Measurements from ENCODE around the gene MAGEA12.
"Not testable (repeated sequence)": the region's sequence is repeated elsewhere in the genome, so short reads cannot be mapped to it uniquely, and the experiment has no call there.

DNA sequence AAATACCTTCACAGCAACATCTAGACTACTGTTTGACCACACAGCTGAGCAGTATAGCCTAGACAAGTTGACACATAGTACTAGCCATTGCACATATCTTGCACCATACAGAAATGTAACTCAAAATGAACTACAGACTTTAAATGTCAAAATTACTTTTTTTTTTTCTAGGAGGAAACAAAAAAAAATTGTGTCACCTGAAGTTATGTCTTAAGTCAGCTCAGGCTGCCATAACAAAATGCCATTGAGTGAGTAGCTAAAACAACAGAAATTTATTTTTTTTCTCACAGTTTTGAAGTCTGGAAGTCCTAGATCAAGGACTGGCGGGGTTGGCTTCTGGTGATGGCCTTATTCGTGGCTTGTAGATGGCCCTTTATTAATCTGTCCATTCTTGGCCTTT, 24.4 kb upstream of the MAGEA12 start, which contains the start of gene CSAG2:
- TF ChIP-seq, protein P1, sequence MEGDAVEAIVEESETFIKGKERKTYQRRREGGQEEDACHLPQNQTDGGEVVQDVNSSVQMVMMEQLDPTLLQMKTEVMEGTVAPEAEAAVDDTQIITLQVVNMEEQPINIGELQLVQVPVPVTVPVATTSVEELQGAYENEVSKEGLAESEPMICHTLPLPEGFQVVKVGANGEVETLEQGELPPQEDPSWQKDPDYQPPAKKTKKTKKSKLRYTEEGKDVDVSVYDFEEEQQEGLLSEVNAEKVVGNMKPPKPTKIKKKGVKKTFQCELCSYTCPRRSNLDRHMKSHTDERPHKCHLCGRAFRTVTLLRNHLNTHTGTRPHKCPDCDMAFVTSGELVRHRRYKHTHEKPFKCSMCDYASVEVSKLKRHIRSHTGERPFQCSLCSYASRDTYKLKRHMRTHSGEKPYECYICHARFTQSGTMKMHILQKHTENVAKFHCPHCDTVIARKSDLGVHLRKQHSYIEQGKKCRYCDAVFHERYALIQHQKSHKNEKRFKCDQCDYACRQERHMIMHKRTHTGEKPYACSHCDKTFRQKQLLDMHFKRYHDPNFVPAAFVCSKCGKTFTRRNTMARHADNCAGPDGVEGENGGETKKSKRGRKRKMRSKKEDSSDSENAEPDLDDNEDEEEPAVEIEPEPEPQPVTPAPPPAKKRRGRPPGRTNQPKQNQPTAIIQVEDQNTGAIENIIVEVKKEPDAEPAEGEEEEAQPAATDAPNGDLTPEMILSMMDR (IDR thresholded peaks at IDR 0.05; ENCODE audit: low read depth, low read length): not testable (repeated sequence)
- TF ChIP-seq EZH2phosphoT487 (IDR thresholded peaks at IDR 0.05; ENCODE audit: low read depth): not testable (repeated sequence)

Data from OCI-LY3 (cell line).